Transverse colon (tissue), 4 donors: ENCODE measurements around the gene CTBP2. TPM values are rescaled to one million over a fixed set of nuclear protein-coding genes. Genes with fewer than 3 reads are reported as not detected.
A peak's percentile ranks its signal among the peaks of the same experiment; 100 is the strongest.

Experiments
- DNase-seq: peaks from one replicate; pipeline ENCODE4 v3.0.0-alpha.2; 2019
- H3K27ac ChIP-seq, 4 donors: fragments of 200-600 bp; sonication (generic); 2 replicates each; pipeline ENCODE4 v1.5.1; 2016 to 2018; ENCODE audit warnings: inconsistent platforms in 4 of 4
- H3K27me3 ChIP-seq: fragments of 200-600 bp; sonication (generic); 2 replicates; pipeline ENCODE4 v1.5.1; 2017; ENCODE audit warnings: inconsistent platforms
- H3K36me3 ChIP-seq, 4 donors: fragments of 200-600 bp; sonication (generic); 2 replicates each; pipeline ENCODE4 v1.5.1; 2017 to 2019; ENCODE audit warnings: inconsistent platforms in 4 of 4
- H3K4me1 ChIP-seq, 4 donors: fragments of 200-600 bp; sonication (generic); 2 replicates each; pipeline ENCODE4 v1.5.1; 2017 to 2020; ENCODE audit warnings: inconsistent platforms in 4 of 4
- H3K4me3 ChIP-seq, 4 donors: fragments of 200-600 bp; sonication (generic); 1 replicate in 1 of 4; 2 replicates in 3 of 4; pipeline versions ENCODE4 v1.5.1 to v1.6.1; 2017 to 2019; ENCODE audit warnings: inconsistent platforms in 4 of 4
- H3K9me3 ChIP-seq, 2 donors: fragments of 200-600 bp; sonication (generic); 2 replicates each; pipeline ENCODE4 v1.5.1; 2017 to 2019; ENCODE audit warnings: inconsistent platforms in 2 of 2
- CTCF ChIP-seq, 5 experiments: fragments of 200-600 bp in 3 of 5; fragments of 450-650 bp in 2 of 5; sonication (generic) in 3 of 5; IDR thresholded peaks; 1 replicate in 2 of 5; 2 replicates in 3 of 5; pipeline ENCODE4 v1.5.1; 2016 to 2017; ENCODE audit warnings: antibody characterized with exemption in 5 of 5, inconsistent platforms in 3 of 5, mild to moderate bottlenecking in 2 of 5, moderate library complexity in 1 of 5
- EP300 ChIP-seq: sonication (generic); formaldehyde crosslinking; IDR thresholded peaks from one replicate; pipeline ENCODE4 v1.6.1; 2017; ENCODE audit warnings: antibody characterized with exemption, low read depth
- POLR2A ChIP-seq: fragments of 450-650 bp; IDR thresholded peaks from one replicate; pipeline ENCODE4 v1.6.1; 2016; ENCODE audit warnings: antibody characterized with exemption, mild to moderate bottlenecking, moderate library complexity
- POLR2AphosphoS5 ChIP-seq, 3 donors: sonication (generic); formaldehyde crosslinking; IDR thresholded peaks; one replicate each; pipeline ENCODE4 v1.6.1; 2016; ENCODE audit warnings: antibody characterized with exemption in 3 of 3
- WGBS, 2 donors: methylation state at CpG; one replicate each; pipeline ENCODE4 v1.1.5; 2018; ENCODE audit warnings: low coverage in 1 of 2; 5-methylcytosine and 5-hydroxymethylcytosine counted together
- in situ Hi-C, 4 donors: fragments of 200-750 bp; cut with MboI; loops; one replicate each; pipeline versions ENCODE4 v1.15.0 to v1.15.1; 2017; ENCODE audit warnings: low sequenced_read_pairs in 3 of 4, low pct_ligation_motif_present in 1 of 4, low pct_unique_long_range_greater_than_20kb in 1 of 4
- intact Hi-C: fragments of 100-400 bp; cut with DNase I; formaldehyde crosslinking; loops from one replicate; pipeline ENCODE4 v1.15.1; 2023; ENCODE audit warnings: low total_unique reads
- total RNA-seq, 4 donors: library from RNA; depleted of rRNA; stranded (reverse); fragments of >200 nt; gene quantifications; one replicate each; pipeline ENCODE4 v1.1.0, GENCODE V29; 2016

The CTBP2 gene
- total RNA-seq, 4 donors from 2014 or later, result 71.9 to 247 (median 98.4) TPM

GRCh38 chr10:125104559-125104958, 55.8 kb downstream of the CTBP2 start:
- no peak for DNase-seq
- no peak overlapping the region for H3K27ac ChIP-seq
- TF ChIP-seq CTCF (IDR thresholded peaks at IDR 0.05) (no peak), POLR2A (no peak), EP300 (no peak), POLR2AphosphoS5 (IDR thresholded peaks at IDR 0.05) (no peak)
- no peak overlapping the region for H3K4me3 ChIP-seq
- in situ Hi-C loops, result no loop called here
- H3K36me3 ChIP-seq, result peaks cover 0 to 17% (median 7%) of the 10 kb centered on the region in 4 donors
- H3K4me1 ChIP-seq, result peaks cover 7 to 27% (median 21%) of the 10 kb centered on the region in 4 donors
- no peaks in the 10 kb centered on the region for H3K27me3 ChIP-seq
- WGBS, 2 donors, result 62 to 74% methylated on average over 9 to 10 of the region's 10 CpGs
- no peaks in the 10 kb centered on the region for H3K9me3 ChIP-seq
- intact Hi-C loops, result no loop called here

- H3K36me3 ChIP-seq, result peaks cover 0 to 11% (median 5%) of the 10 kb centered on the region in 4 donors
- H3K4me3 ChIP-seq, result no peak overlapping the region
- intact Hi-C loops (no loop called here), in situ Hi-C loops (no loop called here)
- DNase-seq, result no peak
- TF ChIP-seq POLR2AphosphoS5 (IDR thresholded peaks at IDR 0.05) (no peak), CTCF (IDR thresholded peaks at IDR 0.05) (no peak), EP300 (no peak), POLR2A (no peak)
- peak overlapping the region in 1 of 4 donors; percentile 57 for H3K27ac ChIP-seq
- no peaks in the 10 kb centered on the region for H3K9me3 ChIP-seq
- peaks cover 7 to 27% (median 21%) of the 10 kb centered on the region in 4 donors for H3K4me1 ChIP-seq
- no peaks in the 10 kb centered on the region for H3K27me3 ChIP-seq
- 81 to 87% methylated on average over 17 of the region's 17 CpGs for WGBS, 2 donors
These were observed 56.4 kb downstream of the CTBP2 start for GRCh38 chr10:125103924-125104323.

GRCh38 chr10:125103466-125103865, 56.9 kb downstream of the CTBP2 start:
- H3K36me3 ChIP-seq, result peaks cover 0 to 8% (median 3%) of the 10 kb centered on the region in 4 donors
- peak overlapping the region in 2 of 4 donors; percentile 2 to 57 for H3K27ac ChIP-seq
- no peaks in the 10 kb centered on the region for H3K9me3 ChIP-seq
- no peak for DNase-seq
- in situ Hi-C loops (no loop called here), intact Hi-C loops (no loop called here)
- TF ChIP-seq POLR2AphosphoS5 (IDR thresholded peaks at IDR 0.05) (no peak), CTCF (IDR thresholded peaks at IDR 0.05) (no peak), POLR2A (no peak), EP300 (no peak)
- H3K27me3 ChIP-seq, result no peaks in the 10 kb centered on the region
- H3K4me1 ChIP-seq, result peaks cover 7 to 27% (median 21%) of the 10 kb centered on the region in 4 donors
- no peak overlapping the region for H3K4me3 ChIP-seq
- WGBS, 2 donors, result 82 to 100% methylated on average over 2 to 9 of the region's 9 CpGs

- DNase-seq, result peak; percentile 47
- H3K27me3 ChIP-seq, result no peaks in the 10 kb centered on the region
- H3K27ac ChIP-seq, result peak overlapping the region in 3 of 4 donors; percentile 2 to 57 (median 52)
- H3K4me3 ChIP-seq, result no peak overlapping the region
- peaks cover 0 to 8% (median under 1%) of the 10 kb centered on the region in 4 donors for H3K36me3 ChIP-seq
- peaks cover 7 to 27% (median 21%) of the 10 kb centered on the region in 4 donors for H3K4me1 ChIP-seq
- intact Hi-C loops, result no loop called here
- in situ Hi-C loops, result no loop called here
- WGBS, 2 donors, result 58% methylated on average over 10 of the region's 10 CpGs; no CpG with 5 or more reads in 1 of the 2 donors
- H3K9me3 ChIP-seq, result no peaks in the 10 kb centered on the region
- no peak for TF ChIP-seq POLR2A
- TF ChIP-seq CTCF (IDR thresholded peaks at IDR 0.05), result peak in 2 of 5 experiments; percentile 12 to 45
- no peak for TF ChIP-seq EP300
These were observed 57.5 kb downstream of the CTBP2 start for GRCh38 chr10:125102821-125103220.
